ENCODE results near the gene RASSF8. TPM values are rescaled to one million over a fixed set of nuclear protein-coding genes. Genes with fewer than 3 reads are reported as not detected.
A peak's percentile ranks its signal among the peaks of the same experiment; 100 is the strongest.

The RASSF8 gene
- polyA plus RNA-seq, 1 experiment, result 25.5 TPM

- no peak for TF ChIP-seq CTCF (IDR thresholded peaks at IDR 0.05; ENCODE audit: low read depth, low read length)
These were observed 14.5 kb upstream of the RASSF8 start for GRCh38 chr12:25943940-25944339.

GRCh38 chr12:25949343-25949742 is 9.1 kb upstream of the RASSF8 start:
- H3K27ac ChIP-seq (ENCODE audit: low read depth, low read length), result no peak overlapping the region
- H3K27me3 ChIP-seq (ENCODE audit: control insufficient read depth, insufficient read depth, low read length), result no peaks in the 10 kb centered on the region
- H3K9me3 ChIP-seq (ENCODE audit: control insufficient read depth, insufficient read depth, low read length), result no peaks in the 10 kb centered on the region; the same call in 1 of the 2 replicates
- no peak overlapping the region for H3K4me3 ChIP-seq (ENCODE audit: low read depth, low read length)
- no peak for TF ChIP-seq CTCF (IDR thresholded peaks at IDR 0.05; ENCODE audit: low read depth, low read length)
- DNase-seq (ENCODE audit: low read depth, low spot score), result no peak
- ChIA-PET CTCF (no interaction called here), POLR2A (no interaction called here)

More at GRCh38 chr12:25943940-25944339, 14.5 kb upstream of the RASSF8 start:
- no peak overlapping the region for H3K4me3 ChIP-seq (ENCODE audit: low read depth, low read length)
- peaks cover 6% of the 10 kb centered on the region; the same call in 1 of the 2 replicates for H3K9me3 ChIP-seq (ENCODE audit: control insufficient read depth, insufficient read depth, low read length)
- ChIA-PET POLR2A (no interaction called here), CTCF (no interaction called here)
- H3K27ac ChIP-seq (ENCODE audit: low read depth, low read length), result no peak overlapping the region
- H3K27me3 ChIP-seq (ENCODE audit: control insufficient read depth, insufficient read depth, low read length), result no peaks in the 10 kb centered on the region
- no peak for DNase-seq (ENCODE audit: low read depth, low spot score)

GRCh38 chr12:25950329-25951115 is 8.0 kb upstream of the RASSF8 start:
- TF ChIP-seq CTCF (IDR thresholded peaks at IDR 0.05; ENCODE audit: low read depth, low read length), result no peak
- Histone ChIP-seq H3K4me3 (ENCODE audit: low read depth, low read length) (no peak overlapping the region), H3K27me3 (ENCODE audit: control insufficient read depth, insufficient read depth, low read length) (no peaks in the 10 kb centered on the region), H3K27ac (ENCODE audit: low read depth, low read length) (no peak overlapping the region), H3K9me3 (ENCODE audit: control insufficient read depth, insufficient read depth, low read length) (no peaks in the 10 kb centered on the region; the same call in 1 of the 2 replicates)
- DNase-seq (ENCODE audit: low read depth, low spot score), result no peak
- POLR2A ChIA-PET, result no interaction called here
- CTCF ChIA-PET, result interaction anchor here (0.7 kb wide), 1 partner anchor 294 kb away, joined by 3 read pairs; no protein-coding TSS in a partner anchor

- no peaks in the 10 kb centered on the region for H3K27me3 ChIP-seq (ENCODE audit: control insufficient read depth, insufficient read depth, low read length)
- peak overlapping the region; percentile 68 for H3K4me3 ChIP-seq (ENCODE audit: low read depth, low read length)
- POLR2A ChIA-PET, result interaction anchor here (0.6 to 1.7 kb wide), 7 partner anchors 36 to 571 kb away, joined by 3 to 6 read pairs (median 3); no protein-coding TSS in a partner anchor
- peak; percentile 16 for DNase-seq (ENCODE audit: low read depth, low spot score)
- peak overlapping the region; percentile 93 for H3K27ac ChIP-seq (ENCODE audit: low read depth, low read length)
- TF ChIP-seq CTCF (IDR thresholded peaks at IDR 0.05; ENCODE audit: low read depth, low read length), result no peak
- no peaks in the 10 kb centered on the region for H3K9me3 ChIP-seq (ENCODE audit: control insufficient read depth, insufficient read depth, low read length)
- CTCF ChIA-PET, result interaction anchor here (0.6 to 1.7 kb wide), 3 partner anchors 106 to 724 kb away, joined by 3 to 4 read pairs (median 3); no protein-coding TSS in a partner anchor
These were observed 572 bp upstream of the RASSF8 start for GRCh38 chr12:25957793-25958427.

Measured in AG04450 (cell line).